Osteoblast (primary cell): ENCODE measurements around the gene NRG2. TPM values are rescaled to one million over a fixed set of nuclear protein-coding genes. Genes with fewer than 3 reads are reported as not detected.

Experiments
- DNase-seq: peaks from one replicate; pipeline ENCODE4 v3.0.0; 2011; ENCODE audit warnings: low spot score, mixed read lengths; ENCODE audit not compliant: insufficient read length; ENCODE audit errors: missing footprints
- H2AFZ ChIP-seq: 2 replicates; pipeline ENCODE4 v1.6.0; 2011; ENCODE audit warnings: mild to moderate bottlenecking, low read length
- H3K27ac ChIP-seq: 2 replicates; pipeline ENCODE4 v1.5.1; 2011; ENCODE audit warnings: mild to moderate bottlenecking, low read depth, low read length, moderate library complexity
- H3K27me3 ChIP-seq: 2 replicates; pipeline ENCODE4 v1.6.0; 2012; ENCODE audit warnings: mild to moderate bottlenecking, control low read depth, inconsistent platforms, low read length, moderate library complexity; ENCODE audit not compliant: insufficient read depth
- H3K36me3 ChIP-seq: 2 replicates; pipeline ENCODE4 v1.5.1; 2011; ENCODE audit warnings: mild to moderate bottlenecking, low read length, control low read depth, moderate library complexity; ENCODE audit not compliant: insufficient read depth
- H3K4me1 ChIP-seq: 2 replicates; pipeline ENCODE4 v1.5.1; 2011; ENCODE audit warnings: mild to moderate bottlenecking, low read length, control low read depth, moderate library complexity; ENCODE audit not compliant: insufficient read depth
- H3K4me2 ChIP-seq: 2 replicates; pipeline ENCODE4 v1.6.0; 2011; ENCODE audit warnings: mild to moderate bottlenecking, low read length; ENCODE audit not compliant: insufficient read depth
- H3K4me3 ChIP-seq: fragments of 200-600 bp; sonication (generic); 3 replicates; pipeline ENCODE4 v1.5.1; 2012; ENCODE audit warnings: mild to moderate bottlenecking, low read length, inconsistent platforms; ENCODE audit not compliant: insufficient read depth
- H3K79me2 ChIP-seq: 2 replicates; pipeline ENCODE4 v1.6.0; 2012; ENCODE audit warnings: mild to moderate bottlenecking, low read length, control low read depth, inconsistent platforms; ENCODE audit not compliant: insufficient read depth
- H3K9me3 ChIP-seq: 2 replicates; pipeline ENCODE4 v1.5.1; 2011; ENCODE audit warnings: low read depth, low read length, control low read depth
- H4K20me1 ChIP-seq: 2 replicates; pipeline ENCODE4 v1.6.0; 2012; ENCODE audit warnings: mild to moderate bottlenecking, low read length, control low read depth; ENCODE audit not compliant: insufficient read depth
- total RNA-seq: library from RNA; depleted of rRNA; stranded (reverse); fragments of >200 nt; gene quantifications from 2 replicates; pipeline ENCODE4 v1.2.3, GENCODE V29; 2012
- TF ChIP-seq, protein P1 (sequence below): IDR thresholded peaks from 2 replicates; pipeline ENCODE4 v1.5.1; 2011; ENCODE audit warnings: mild to moderate bottlenecking, low read depth, low read length, moderate library complexity; ENCODE audit errors: extremely low read depth

The NRG2 gene
- total RNA-seq, 1 donor = 0.72 TPM

DNA sequence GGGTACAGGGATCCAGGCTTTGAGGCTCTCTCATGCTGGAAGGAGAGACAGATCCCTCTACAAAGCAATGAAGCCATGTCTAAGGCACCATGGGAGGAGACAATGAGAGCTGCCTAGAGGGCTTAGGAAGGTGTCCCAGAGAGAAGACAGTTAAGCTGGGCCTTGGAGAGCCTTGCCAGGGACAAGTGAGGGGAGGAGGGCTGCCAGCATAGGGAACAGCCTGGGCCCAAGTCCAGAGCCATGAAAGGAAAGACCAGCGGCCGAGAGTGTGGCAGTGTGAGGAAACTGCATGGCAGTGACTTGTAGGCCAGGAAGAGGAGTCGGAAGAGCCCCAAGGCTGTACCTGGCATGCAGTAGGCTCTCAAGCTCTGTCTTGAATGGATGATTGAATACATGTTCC lies 159.0 kb downstream of the NRG2 start:
- peaks cover 37% of the 10 kb centered on the region for H3K27me3 ChIP-seq
- H3K79me2 ChIP-seq = no peaks in the 10 kb centered on the region
- H3K4me1 ChIP-seq = no peaks in the 10 kb centered on the region
- H3K9me3 ChIP-seq = no peaks in the 10 kb centered on the region
- no peaks in the 10 kb centered on the region for H3K36me3 ChIP-seq
- H4K20me1 ChIP-seq = no peaks in the 10 kb centered on the region
- no peak overlapping the region for H3K4me3 ChIP-seq
- H3K27ac ChIP-seq = no peak overlapping the region
- DNase-seq = no peak
- TF ChIP-seq, protein P1, sequence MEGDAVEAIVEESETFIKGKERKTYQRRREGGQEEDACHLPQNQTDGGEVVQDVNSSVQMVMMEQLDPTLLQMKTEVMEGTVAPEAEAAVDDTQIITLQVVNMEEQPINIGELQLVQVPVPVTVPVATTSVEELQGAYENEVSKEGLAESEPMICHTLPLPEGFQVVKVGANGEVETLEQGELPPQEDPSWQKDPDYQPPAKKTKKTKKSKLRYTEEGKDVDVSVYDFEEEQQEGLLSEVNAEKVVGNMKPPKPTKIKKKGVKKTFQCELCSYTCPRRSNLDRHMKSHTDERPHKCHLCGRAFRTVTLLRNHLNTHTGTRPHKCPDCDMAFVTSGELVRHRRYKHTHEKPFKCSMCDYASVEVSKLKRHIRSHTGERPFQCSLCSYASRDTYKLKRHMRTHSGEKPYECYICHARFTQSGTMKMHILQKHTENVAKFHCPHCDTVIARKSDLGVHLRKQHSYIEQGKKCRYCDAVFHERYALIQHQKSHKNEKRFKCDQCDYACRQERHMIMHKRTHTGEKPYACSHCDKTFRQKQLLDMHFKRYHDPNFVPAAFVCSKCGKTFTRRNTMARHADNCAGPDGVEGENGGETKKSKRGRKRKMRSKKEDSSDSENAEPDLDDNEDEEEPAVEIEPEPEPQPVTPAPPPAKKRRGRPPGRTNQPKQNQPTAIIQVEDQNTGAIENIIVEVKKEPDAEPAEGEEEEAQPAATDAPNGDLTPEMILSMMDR = no peak
- H3K4me2 ChIP-seq = no peak overlapping the region
- H2AFZ ChIP-seq = no peak overlapping the region

DNA sequence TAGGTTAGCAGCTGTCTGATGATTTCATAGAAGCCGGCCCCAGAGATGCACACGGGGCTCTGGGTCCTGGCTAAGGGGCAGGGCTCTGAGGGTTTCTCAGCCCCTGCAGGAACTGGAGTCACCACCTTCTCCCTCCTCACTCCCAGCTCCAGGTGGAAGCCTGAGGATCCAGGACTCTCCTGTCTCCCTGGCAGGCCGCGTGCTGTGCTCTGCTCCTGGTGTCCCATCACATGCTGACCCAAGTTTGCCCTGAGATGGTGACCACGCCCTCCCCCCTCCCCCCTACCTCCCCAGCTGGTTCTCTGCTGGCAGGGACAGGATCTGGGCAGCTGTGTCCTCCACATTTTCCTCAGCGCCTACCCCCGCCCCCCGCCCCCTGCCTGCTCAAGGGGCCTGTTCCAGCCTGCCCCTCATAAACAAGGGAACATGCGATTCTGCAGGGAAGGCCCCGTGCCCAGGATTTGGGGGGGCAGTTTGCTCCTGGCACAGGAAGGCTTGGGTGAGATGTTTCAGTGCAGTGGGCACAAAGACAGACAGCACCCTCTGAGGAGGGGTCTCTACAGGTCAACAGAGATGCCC lies 160.0 kb downstream of the NRG2 start:
- H3K4me3 ChIP-seq = no peak overlapping the region
- H3K36me3 ChIP-seq = no peaks in the 10 kb centered on the region
- H3K79me2 ChIP-seq = no peaks in the 10 kb centered on the region
- DNase-seq = no peak
- H3K4me1 ChIP-seq = no peaks in the 10 kb centered on the region
- TF ChIP-seq, protein P1 = no peak
- H3K27ac ChIP-seq = no peak overlapping the region
- H2AFZ ChIP-seq = no peak overlapping the region
- H3K27me3 ChIP-seq = peaks cover 33% of the 10 kb centered on the region
- no peaks in the 10 kb centered on the region for H4K20me1 ChIP-seq
- H3K4me2 ChIP-seq = no peak overlapping the region
- no peaks in the 10 kb centered on the region for H3K9me3 ChIP-seq

DNA sequence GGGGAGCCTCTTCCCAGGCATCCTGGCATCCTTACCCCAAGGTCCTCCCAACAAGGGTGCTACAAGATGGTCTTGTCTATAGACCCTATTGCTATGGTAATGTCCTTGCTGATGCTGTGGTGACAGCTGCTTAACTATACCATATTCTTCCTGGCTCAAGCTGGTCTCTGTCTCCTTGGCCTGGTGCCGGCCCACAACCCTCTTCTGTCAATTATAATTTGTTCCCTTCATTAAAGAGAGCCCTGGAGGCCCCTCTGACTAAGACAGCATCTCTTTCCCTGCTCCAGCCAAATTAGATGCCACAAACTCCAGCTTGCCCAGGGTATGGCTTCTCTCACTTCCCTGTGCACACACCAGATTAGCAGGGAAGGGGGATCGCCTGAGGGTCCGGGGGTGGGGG lies 160.8 kb downstream of the NRG2 start:
- Histone ChIP-seq H3K79me2 (no peaks in the 10 kb centered on the region), H3K36me3 (no peaks in the 10 kb centered on the region), H3K4me2 (no peak overlapping the region), H3K9me3 (no peaks in the 10 kb centered on the region), H4K20me1 (no peaks in the 10 kb centered on the region), H3K4me1 (no peaks in the 10 kb centered on the region), H3K27me3 (peaks cover 26% of the 10 kb centered on the region), H3K27ac (no peak overlapping the region), H2AFZ (no peak overlapping the region), H3K4me3 (no peak overlapping the region)
- TF ChIP-seq, protein P1 = no peak
- no peak for DNase-seq

DNA sequence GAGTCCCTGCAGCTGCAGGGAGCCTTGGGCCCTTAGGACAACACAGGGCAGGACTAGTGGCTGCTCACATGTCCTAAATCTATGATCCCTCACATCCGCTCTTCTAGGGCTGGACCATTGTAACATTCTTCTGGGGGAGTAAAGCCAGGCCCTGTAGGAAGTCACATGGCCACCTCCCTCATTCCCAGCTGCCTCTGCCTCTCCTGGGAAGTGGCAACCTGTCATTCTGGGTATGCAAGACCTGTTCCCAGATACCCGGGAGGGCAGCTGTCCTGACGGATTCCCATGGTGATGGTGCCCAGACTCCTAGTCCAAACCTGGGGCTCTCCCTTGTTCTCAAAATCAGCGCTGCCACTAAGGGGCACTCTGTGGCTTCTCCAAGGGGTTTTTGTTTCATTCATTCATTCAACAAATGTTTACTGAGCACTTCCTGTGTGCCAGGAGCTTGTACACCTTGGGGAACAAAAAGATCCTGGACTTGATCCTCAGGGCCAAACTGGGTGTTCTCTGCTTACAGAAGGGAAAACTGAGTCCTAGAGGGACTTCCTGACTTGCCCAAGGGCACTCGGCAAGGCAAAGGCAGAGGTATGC lies 161.9 kb downstream of the NRG2 start:
- no peak overlapping the region for H3K4me2 ChIP-seq
- no peak overlapping the region for H3K4me3 ChIP-seq
- H3K4me1 ChIP-seq = no peaks in the 10 kb centered on the region
- no peaks in the 10 kb centered on the region for H4K20me1 ChIP-seq
- no peak overlapping the region for H3K27ac ChIP-seq
- TF ChIP-seq, protein P1 = no peak
- no peaks in the 10 kb centered on the region for H3K79me2 ChIP-seq
- no peak for DNase-seq
- H2AFZ ChIP-seq = no peak overlapping the region
- H3K36me3 ChIP-seq = no peaks in the 10 kb centered on the region
- no peaks in the 10 kb centered on the region for H3K9me3 ChIP-seq
- H3K27me3 ChIP-seq = peaks cover 28% of the 10 kb centered on the region
